ENCODE data around the gene ST7.

- TF ChIP-seq POLR2AphosphoS5 (IDR thresholded peaks at IDR 0.05; ENCODE audit: borderline replicate concordance, low read depth, low read length) (no peak), EZH2 (IDR thresholded peaks at IDR 0.05) (no peak), FOXP2 (optimal IDR thresholded peaks at IDR 0.05; ENCODE audit: control extremely low read depth, extremely low read length, insufficient read depth) (no peak)
These were observed 48.0 kb downstream of the ST7 start for GRCh38 chr7:117001283-117001682.

Measured in SK-N-MC (cell line).